K562 (cell line): ENCODE measurements around the gene SH3TC2. TPM values are rescaled to one million over a fixed set of nuclear protein-coding genes. Genes with fewer than 3 reads are reported as not detected.

ENCODE experiments used
- ATAC-seq: fragments of 200-7000 bp; cut with Tn5 transposase; 3 replicates; pipeline ENCODE4 v1.9.1; 2020; ENCODE audit warnings: moderate library complexity
- BruUV-seq: library from RNA; stranded (reverse); fragments of 400-500 nt; replicated peaks from 2 replicates; lab custom pipeline; 2021; lab: Mats Ljungman, UMichigan
- CTCF ChIA-PET: fragments of 300-600 bp; formaldehyde crosslinking; extraction: SDS; loops from one replicate; lab custom pipeline; 2021; ENCODE audit warnings: low intra/inter-chr PET ratio; lab: Yijun Ruan, JAX
- POLR2A ChIA-PET: fragments of 300-600, 350-650 bp; sonication (Branson Sonifier 250); formaldehyde crosslinking; extraction: SDS; loops from one replicate; lab custom pipeline; 2021; ENCODE audit warnings: antibody characterized with exemption, inconsistent platforms; lab: Yijun Ruan, JAX
- DNase-seq, 4 experiments: peaks; one replicate each; pipeline versions ENCODE4 v3.0.0 to v3.0.0-alpha.2; 2011 to 2018; ENCODE audit warnings: low spot score in 3 of 4, mixed read lengths in 3 of 4; ENCODE audit errors: extremely low read depth in 1 of 4
- FAIRE-seq: peaks from 2 replicates; lab custom pipeline; 2011; peaks lifted over from hg19 to GRCh38; lab: Jason Lieb, UNC
- H2AFZ ChIP-seq: 2 replicates; pipeline ENCODE4 v1.6.0; 2011; ENCODE audit warnings: low read depth, low read length, control low read depth, inconsistent platforms
- H3K27ac ChIP-seq: fragments of 200-600 bp; 3 replicates; pipeline ENCODE4 v1.8.0; 2011; ENCODE audit warnings: low read depth, mild to moderate bottlenecking, control low read depth, inconsistent platforms, low read length, moderate library complexity, mixed read lengths; ENCODE audit errors: extremely low read depth
- H3K27me3 ChIP-seq, 2 experiments: fragments of 300-600 bp in 1 of 2; 2 replicates in 1 of 2; 3 replicates in 1 of 2; pipeline versions ENCODE4 v1.6.0 to v1.8.0; 2011; ENCODE audit warnings: inconsistent platforms in 2 of 2, low read length in 2 of 2, mild to moderate bottlenecking in 1 of 2, mixed read lengths in 1 of 2, moderate library complexity in 1 of 2; ENCODE audit not compliant: control insufficient read depth in 2 of 2, insufficient read depth in 2 of 2
- H3K36me3 ChIP-seq: fragments of 300-600 bp; 3 replicates; pipeline ENCODE4 v1.8.0; 2011; ENCODE audit warnings: mild to moderate bottlenecking, low read length, inconsistent platforms; ENCODE audit not compliant: control insufficient read depth, insufficient read depth
- H3K4me1 ChIP-seq, 2 experiments: fragments of 200-600 bp in 1 of 2; replicated peaks in 1 of 2; 2 replicates in 1 of 2; 3 replicates in 1 of 2; pipeline versions ENCODE4 v1.5.1 to v1.8.0; 2011; ENCODE audit warnings: inconsistent platforms in 2 of 2, low read length in 2 of 2, mild to moderate bottlenecking in 1 of 2, mixed read lengths in 1 of 2, moderate library complexity in 1 of 2; ENCODE audit not compliant: control insufficient read depth in 2 of 2, insufficient read depth in 2 of 2
- H3K4me2 ChIP-seq: 2 replicates; pipeline ENCODE4 v1.6.1; 2011; ENCODE audit warnings: low read length, control low read depth, inconsistent platforms, mixed read lengths; ENCODE audit not compliant: insufficient read depth
- H3K4me3 ChIP-seq: fragments of 200-600 bp; sonication (generic), shearing (Covaris generic); 2 replicates; pipeline ENCODE4 v1.5.1; 2016; ENCODE audit warnings: control low read depth, inconsistent platforms
- H3K79me2 ChIP-seq: fragments of 200-600 bp; 3 replicates; pipeline ENCODE4 v1.8.0; 2011; ENCODE audit warnings: low read length, inconsistent platforms; ENCODE audit not compliant: control insufficient read depth, insufficient read depth
- H3K9ac ChIP-seq, 2 experiments: 2 replicates each; pipeline versions ENCODE4 v1.6.0 to v1.6.1; 2011; ENCODE audit warnings: low read depth in 2 of 2, low read length in 2 of 2, control low read depth in 1 of 2, inconsistent platforms in 1 of 2, mild to moderate bottlenecking in 1 of 2, mixed read lengths in 1 of 2; ENCODE audit not compliant: insufficient read depth in 1 of 2
- H3K9me1 ChIP-seq: one replicate; pipeline ENCODE4 v1.6.0; 2011; ENCODE audit warnings: inconsistent platforms, mild to moderate bottlenecking, low read length, moderate library complexity; ENCODE audit not compliant: control insufficient read depth, insufficient read depth
- H3K9me3 ChIP-seq: replicated peaks from 2 replicates; pipeline ENCODE4 v1.5.1; 2011; ENCODE audit warnings: low read depth, low read length, inconsistent platforms; ENCODE audit not compliant: control insufficient read depth, insufficient read depth
- H4K20me1 ChIP-seq: replicated peaks from 2 replicates; pipeline ENCODE4 v1.6.1; 2011; ENCODE audit warnings: low read length, inconsistent platforms, mixed read lengths; ENCODE audit not compliant: control insufficient read depth, insufficient read depth
- C11orf30 ChIP-seq: fragments of 450-650 bp; IDR thresholded peaks from 2 replicates; pipeline ENCODE4 v1.6.1; 2016; ENCODE audit warnings: low read depth, mild to moderate bottlenecking
- ELK3 ChIP-seq: fragments of 450-650 bp; formaldehyde crosslinking; IDR thresholded peaks from 2 replicates; pipeline ENCODE4 v1.4.0; 2020; ENCODE audit warnings: mild to moderate bottlenecking
- GTF2B ChIP-seq: IDR thresholded peaks from 2 replicates; pipeline ENCODE4 v1.6.1; 2011; ENCODE audit not compliant: insufficient read length; ENCODE audit errors: extremely low read depth
- HSF4 ChIP-seq: fragments of 250-450 bp; sonication (Bioruptor Pico); IDR thresholded peaks from 2 replicates; pipeline ENCODE4 v2.1.2; 2022; ENCODE audit warnings: mild to moderate bottlenecking, moderate library complexity, borderline replicate concordance
- NFXL1 ChIP-seq: fragments of 450-650 bp; formaldehyde crosslinking; IDR thresholded peaks from 2 replicates; pipeline ENCODE4 v1.4.0; 2021; ENCODE audit warnings: mild to moderate bottlenecking
- PRMT5 ChIP-seq: sonication (generic); formaldehyde crosslinking; IDR thresholded peaks from 2 replicates; pipeline ENCODE4 v1.5.0; 2020; ENCODE audit warnings: missing genetic modification reagents
- RBM17 ChIP-seq: fragments of 200-400 bp; formaldehyde crosslinking; IDR thresholded peaks from 2 replicates; pipeline ENCODE4 v1.6.1; 2017; ENCODE audit warnings: low read depth, mild to moderate bottlenecking, low read length, borderline replicate concordance
- ZKSCAN1 ChIP-seq: fragments of 150-350 bp; IDR thresholded peaks from 2 replicates; pipeline ENCODE4 v1.6.1; 2016; ENCODE audit warnings: low read depth, low read length
- ZNF165 ChIP-seq: fragments of 250-450 bp; sonication (Bioruptor Pico); IDR thresholded peaks from 2 replicates; pipeline ENCODE4 v1.4.0; 2020; ENCODE audit warnings: borderline replicate concordance
- ZNF217 ChIP-seq: sonication (generic); formaldehyde crosslinking; IDR thresholded peaks from 2 replicates; pipeline ENCODE4 v1.8.0; 2022; ENCODE audit warnings: mild to moderate bottlenecking, missing genetic modification reagents
- ZNF655 ChIP-seq: fragments of 250-450 bp; sonication (Bioruptor Pico); IDR thresholded peaks from 2 replicates; pipeline ENCODE4 v1.5.0; 2021
- WGBS: fragments of 100-300 bp; shearing (Covaris generic); methylation state at CpG from one replicate; pipeline ENCODE4 v1.1.6; 2016; ENCODE audit warnings: low coverage, mixed read lengths; ENCODE audit not compliant: insufficient coverage; ENCODE audit errors: missing lambda C conversion rate; 5-methylcytosine and 5-hydroxymethylcytosine counted together
- in situ Hi-C: fragments of 300-500 bp; cut with MboI; formaldehyde crosslinking; loops from 4 replicates; pipeline ENCODE4 v1.15.0; 2018; ENCODE audit warnings: inconsistent platforms, mixed read lengths
- intact Hi-C: fragments of 100-400 bp; cut with micrococcal nuclease; formaldehyde crosslinking; loops from 2 replicates; pipeline ENCODE4 v1.14.2; 2022
- polyA plus RNA-seq, 8 experiments: library from polyadenylated mRNA; depleted of rRNA in 4 of 8; stranded (reverse) in 5 of 8; unstranded in 3 of 8; fragments of >200 nt; fragmentation: Nextera tagmentation in 2 of 8; fragmentation: Illumina TruSeq in 1 of 8; extraction: Ambion mirVana in 2 of 8; extraction: Trizol in 1 of 8; gene quantifications; 2 replicates each; pipeline versions ENCODE4 v1.2.1 to v1.2.3, GENCODE V29; 2011 to 2014; ENCODE audit warnings: inconsistent platforms in 1 of 8, missing spikeins in 1 of 8
- total RNA-seq, 7 experiments: library from RNA; depleted of rRNA in 6 of 7; stranded (reverse); fragments of >200 nt in 6 of 7; fragmentation: Illumina TruSeq in 2 of 7; extraction: Trizol in 2 of 7; gene quantifications; 2 replicates each; pipeline versions ENCODE4 v1.2.1 to v1.2.3, GENCODE V29; 2011 to 2021; ENCODE audit warnings: low replicate concordance in 1 of 7
- TF ChIP-seq, protein P1 (sequence below): fragments of 450-650 bp; IDR thresholded peaks from 2 replicates; pipeline ENCODE4 v1.6.1; 2016; ENCODE audit warnings: mild to moderate bottlenecking
- TF ChIP-seq, protein P2 (sequence below): fragments of 450-650 bp; IDR thresholded peaks from one replicate; pipeline ENCODE4 v1.6.1; 2018; ENCODE audit warnings: mild to moderate bottlenecking, moderate library complexity; ENCODE audit not compliant: partially characterized antibody

Gene SH3TC2
- total and polyA plus RNA-seq, 9 of the 15 experiments (the other 6 are each of a cell fraction or from before 2014, with no cell fraction given), result 0.03 to 0.80 (median 0.55) TPM; not detected in 1

DNA sequence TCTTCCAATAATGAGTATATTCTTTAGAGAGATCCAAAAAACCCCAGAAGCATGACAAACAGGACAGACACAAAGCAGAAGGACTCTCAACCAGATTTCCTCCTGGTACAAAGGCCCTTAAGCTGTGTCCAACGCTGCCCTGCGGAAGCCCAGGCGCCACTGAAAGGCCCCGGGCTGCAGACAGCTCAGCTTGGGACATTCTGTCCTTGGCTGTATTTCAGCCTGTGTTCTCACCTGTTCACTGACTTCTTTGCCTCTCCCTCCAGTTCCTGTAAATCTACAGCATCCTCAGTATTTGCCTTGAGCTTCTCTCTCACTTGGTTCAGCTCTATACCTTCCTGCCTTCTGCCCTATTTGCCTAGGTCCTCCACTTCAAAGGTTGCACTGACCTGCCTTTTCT, 96.5 kb downstream of the SH3TC2 start:
- TF ChIP-seq GTF2B (no peak), ZKSCAN1 (no peak), C11orf30 (no peak), ZNF165 (CRISPR knock-in tag) (no peak), ELK3 (no peak), ZNF217 (CRISPR knock-in tag) (no peak), HSF4 (CRISPR knock-in tag) (no peak), NFXL1 (CRISPR knock-in tag) (no peak), RBM17 (no peak), ZNF655 (CRISPR knock-in tag) (no peak), PRMT5 (CRISPR knock-in tag) (no peak)
- TF ChIP-seq, protein P1, sequence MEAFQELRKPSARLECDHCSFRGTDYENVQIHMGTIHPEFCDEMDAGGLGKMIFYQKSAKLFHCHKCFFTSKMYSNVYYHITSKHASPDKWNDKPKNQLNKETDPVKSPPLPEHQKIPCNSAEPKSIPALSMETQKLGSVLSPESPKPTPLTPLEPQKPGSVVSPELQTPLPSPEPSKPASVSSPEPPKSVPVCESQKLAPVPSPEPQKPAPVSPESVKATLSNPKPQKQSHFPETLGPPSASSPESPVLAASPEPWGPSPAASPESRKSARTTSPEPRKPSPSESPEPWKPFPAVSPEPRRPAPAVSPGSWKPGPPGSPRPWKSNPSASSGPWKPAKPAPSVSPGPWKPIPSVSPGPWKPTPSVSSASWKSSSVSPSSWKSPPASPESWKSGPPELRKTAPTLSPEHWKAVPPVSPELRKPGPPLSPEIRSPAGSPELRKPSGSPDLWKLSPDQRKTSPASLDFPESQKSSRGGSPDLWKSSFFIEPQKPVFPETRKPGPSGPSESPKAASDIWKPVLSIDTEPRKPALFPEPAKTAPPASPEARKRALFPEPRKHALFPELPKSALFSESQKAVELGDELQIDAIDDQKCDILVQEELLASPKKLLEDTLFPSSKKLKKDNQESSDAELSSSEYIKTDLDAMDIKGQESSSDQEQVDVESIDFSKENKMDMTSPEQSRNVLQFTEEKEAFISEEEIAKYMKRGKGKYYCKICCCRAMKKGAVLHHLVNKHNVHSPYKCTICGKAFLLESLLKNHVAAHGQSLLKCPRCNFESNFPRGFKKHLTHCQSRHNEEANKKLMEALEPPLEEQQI, result no peak
- TF ChIP-seq, protein P2, sequence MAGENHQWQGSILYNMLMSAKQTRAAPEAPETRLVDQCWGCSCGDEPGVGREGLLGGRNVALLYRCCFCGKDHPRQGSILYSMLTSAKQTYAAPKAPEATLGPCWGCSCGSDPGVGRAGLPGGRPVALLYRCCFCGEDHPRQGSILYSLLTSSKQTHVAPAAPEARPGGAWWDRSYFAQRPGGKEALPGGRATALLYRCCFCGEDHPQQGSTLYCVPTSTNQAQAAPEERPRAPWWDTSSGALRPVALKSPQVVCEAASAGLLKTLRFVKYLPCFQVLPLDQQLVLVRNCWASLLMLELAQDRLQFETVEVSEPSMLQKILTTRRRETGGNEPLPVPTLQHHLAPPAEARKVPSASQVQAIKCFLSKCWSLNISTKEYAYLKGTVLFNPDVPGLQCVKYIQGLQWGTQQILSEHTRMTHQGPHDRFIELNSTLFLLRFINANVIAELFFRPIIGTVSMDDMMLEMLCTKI, result no peak
- no peaks in the 10 kb centered on the region for H3K36me3 ChIP-seq
- no peak for DNase-seq
- H3K27me3 ChIP-seq, result peaks cover 7 to 8% of the 10 kb centered on the region in 2 experiments
- WGBS, result 2% methylated on average over 4 of the region's 4 CpGs
- H3K4me2 ChIP-seq, result no peak overlapping the region
- no peaks in the 10 kb centered on the region for H3K4me1 ChIP-seq
- in situ Hi-C loops, result loop anchor here (10.0 kb wide), 1 partner anchor 232 kb away; no protein-coding TSS in a partner anchor
- intact Hi-C loops, result loop anchor here (5.0 kb wide), 1 partner anchor 146 kb away; no protein-coding TSS in a partner anchor
- no peak overlapping the region for H3K9ac ChIP-seq
- no peak for ATAC-seq
- no TSS peak for BruUV-seq
- H3K27ac ChIP-seq, result no peak overlapping the region
- no peak for FAIRE-seq
- H2AFZ ChIP-seq, result no peak overlapping the region
- no peaks in the 10 kb centered on the region for H3K79me2 ChIP-seq
- CTCF ChIA-PET, result no interaction called here
- no peaks in the 10 kb centered on the region for H3K9me1 ChIP-seq
- POLR2A ChIA-PET, result interaction anchor here (0.7 to 1.0 kb wide), 2 partner anchors 16 to 81 kb away, joined by 3 read pairs; no protein-coding TSS in a partner anchor
- H3K9me3 ChIP-seq, result no peaks in the 10 kb centered on the region
- H4K20me1 ChIP-seq, result no peaks in the 10 kb centered on the region
- H3K4me3 ChIP-seq, result no peak overlapping the region
